Esophagus (tissue), 2 donors: ENCODE results near the gene VGF. TPM values are rescaled to one million over a fixed set of nuclear protein-coding genes. Genes with fewer than 3 reads are reported as not detected.

Experiments used
- polyA plus RNA-seq, 2 donors: library from polyadenylated mRNA; stranded (reverse); fragments of 200-250 nt; gene quantifications; one replicate each; pipeline ENCODE4 v1.2.3, GENCODE V29; 2013
- donor health status: healthy with polysubstance abuse.
- donor health status: Bipolar disorder and iron deficiency.

VGF gene
- polyA plus RNA-seq, 2 donors, result 0.01 TPM; not detected in 1

Other genes with a start within 250 kb of the VGF start
- under 1 TPM; 0.02 to 0.04 TPM for gene MUC3A, start 216.0 kb downstream of the VGF start, polyA plus RNA-seq
- under 1 TPM; 0.13 to 0.28 TPM for gene MUC12, start 196.0 kb downstream of the VGF start, polyA plus RNA-seq
- not detected for gene MUC17, start 145.5 kb downstream of the VGF start, polyA plus RNA-seq
- gene TRIM56, start 80.1 kb downstream of the VGF start, polyA plus RNA-seq, result 10 to 100 TPM in 1 of 2 donors, 1 to 10 TPM in 1; 6.2 to 13.5 TPM
- gene SERPINE1, start 38.5 kb downstream of the VGF start, polyA plus RNA-seq, result 1 to 10 TPM in 1 of 2 donors, under 1 TPM in 1; 0.88 to 1.3 TPM
- gene AP1S1, start 11.1 kb downstream of the VGF start, polyA plus RNA-seq, result 10 to 100 TPM; 40.2 to 43.3 TPM
- gene NAT16, start 14.7 kb upstream of the VGF start, polyA plus RNA-seq, result not detected
- not detected for gene MOGAT3, start 35.5 kb upstream of the VGF start, polyA plus RNA-seq
- 1 to 10 TPM; 9.2 to 9.7 TPM for gene PLOD3, start 52.0 kb upstream of the VGF start, polyA plus RNA-seq
- 10 to 100 TPM; 56.0 to 73.2 TPM for gene ZNHIT1, start 52.6 kb upstream of the VGF start, polyA plus RNA-seq
- 1 to 10 TPM; 3.7 to 5.9 TPM for gene CLDN15, start 72.2 kb upstream of the VGF start, polyA plus RNA-seq
- 100 to 1,000 TPM in 1 of 2 donors, 10 to 100 TPM in 1; 70.0 to 202 TPM for gene FIS1, start 79.5 kb upstream of the VGF start, polyA plus RNA-seq
- gene IFT22, start 156.2 kb upstream of the VGF start, polyA plus RNA-seq, result 10 to 100 TPM in 1 of 2 donors, 1 to 10 TPM in 1; 5.4 to 10.1 TPM
- gene COL26A1, start 197.3 kb upstream of the VGF start, polyA plus RNA-seq, result not detected